Measurements from ENCODE around the gene SPINT2.

SPINT2 gene

GRCh38 chr19:38268539-38268938, 4.2 kb downstream of the SPINT2 start:
- DNase-seq: no peak

GRCh38 chr19:38270587-38271167, 6.3 kb downstream of the SPINT2 start:
- no peak for DNase-seq

GRCh38 chr19:38273499-38273898, 9.1 kb downstream of the SPINT2 start:
- DNase-seq: no peak

- DNase-seq: no peak
Measured at GRCh38 chr19:38274739-38275138, 10.4 kb downstream of the SPINT2 start.

GRCh38 chr19:38276942-38277517, 12.7 kb downstream of the SPINT2 start:
- DNase-seq: no peak

- DNase-seq: no peak
Measured at GRCh38 chr19:38277549-38277948, 13.2 kb downstream of the SPINT2 start.

- DNase-seq: no peak
Measured at GRCh38 chr19:38277969-38278680, 13.8 kb downstream of the SPINT2 start.

GRCh38 chr19:38278751-38279150, 14.4 kb downstream of the SPINT2 start:
- DNase-seq: no peak

- no peak for DNase-seq
Measured at GRCh38 chr19:38280030-38280921, 15.9 kb downstream of the SPINT2 start.

- no peak for DNase-seq
Measured at GRCh38 chr19:38281811-38282566, 17.6 kb downstream of the SPINT2 start.

- no peak for DNase-seq
Measured at GRCh38 chr19:38283271-38283670, 18.9 kb downstream of the SPINT2 start.

GRCh38 chr19:38284422-38284821, 20.0 kb downstream of the SPINT2 start:
- no peak for DNase-seq

GRCh38 chr19:38285567-38285966, 21.2 kb downstream of the SPINT2 start:
- no peak for DNase-seq

GRCh38 chr19:38287604-38288003, 23.2 kb downstream of the SPINT2 start:
- DNase-seq: no peak

GRCh38 chr19:38288123-38288855, 23.9 kb downstream of the SPINT2 start:
- no peak for DNase-seq

- DNase-seq: no peak
Measured at GRCh38 chr19:38289955-38290354, 25.6 kb downstream of the SPINT2 start.

- DNase-seq: no peak
Measured at GRCh38 chr19:38290631-38291147, 26.3 kb downstream of the SPINT2 start.

GRCh38 chr19:38291855-38292254, 27.5 kb downstream of the SPINT2 start:
- no peak for DNase-seq

- no peak for DNase-seq
Measured at GRCh38 chr19:38293281-38293680, 28.9 kb downstream of the SPINT2 start.

GRCh38 chr19:38294090-38294489, 29.7 kb downstream of the SPINT2 start:
- no peak for DNase-seq

- DNase-seq: no peak
Measured at GRCh38 chr19:38298821-38299680, 34.7 kb downstream of the SPINT2 start.
